ENCODE measurements around the gene PDLIM7.
"Not testable (repeated sequence)": the region's sequence is repeated elsewhere in the genome, so short reads cannot be mapped to it uniquely, and the experiment has no call there.

Gene PDLIM7

GRCh38 chr5:177497292-177498012, at the start of gene PDLIM7:
TSS of gene PDLIM7 (minus strand) at chr5:177497604. CDS start at chr5:177496512, 1,092 bp downstream.
- peak; percentile 94 for DNase-seq

GRCh38 chr5:177546258-177546741, 48.9 kb upstream of the PDLIM7 start:
- DNase-seq = no peak

GRCh38 chr5:177545487-177546257, 48.3 kb upstream of the PDLIM7 start:
- no peak for DNase-seq

- DNase-seq = no peak
Measured at GRCh38 chr5:177542816-177543465, 45.5 kb upstream of the PDLIM7 start.

- no peak for DNase-seq
Measured at GRCh38 chr5:177540438-177540837, 43.0 kb upstream of the PDLIM7 start.

GRCh38 chr5:177539411-177539810, 42.0 kb upstream of the PDLIM7 start:
- no peak for DNase-seq

- DNase-seq = no peak
Measured at GRCh38 chr5:177538876-177539275, 41.5 kb upstream of the PDLIM7 start.

- no peak for DNase-seq
Measured at GRCh38 chr5:177537389-177538361, 40.3 kb upstream of the PDLIM7 start.

GRCh38 chr5:177536386-177536785, 39.0 kb upstream of the PDLIM7 start:
- no peak for DNase-seq

GRCh38 chr5:177535125-177535524, 37.7 kb upstream of the PDLIM7 start:
- DNase-seq = no peak

GRCh38 chr5:177534433-177534832, 37.0 kb upstream of the PDLIM7 start:
- not testable (repeated sequence) for DNase-seq

- no peak for DNase-seq
Measured at GRCh38 chr5:177531209-177531940, 34.0 kb upstream of the PDLIM7 start.

- no peak for DNase-seq
Measured at GRCh38 chr5:177530638-177531037, 33.2 kb upstream of the PDLIM7 start.

GRCh38 chr5:177529247-177530203, 32.1 kb upstream of the PDLIM7 start:
- DNase-seq = no peak

- DNase-seq = no peak
Measured at GRCh38 chr5:177528631-177529030, 31.2 kb upstream of the PDLIM7 start.

- no peak for DNase-seq
Measured at GRCh38 chr5:177527595-177527994, 30.2 kb upstream of the PDLIM7 start.

GRCh38 chr5:177526791-177527190, 29.4 kb upstream of the PDLIM7 start:
- no peak for DNase-seq

GRCh38 chr5:177526191-177526590, 28.8 kb upstream of the PDLIM7 start:
- no peak for DNase-seq

- DNase-seq = no peak
Measured at GRCh38 chr5:177524941-177525655, 27.7 kb upstream of the PDLIM7 start.

- no peak for DNase-seq
Measured at GRCh38 chr5:177524539-177524900, 27.1 kb upstream of the PDLIM7 start.

Measured in NCI-H1048 (cell line).